ENCODE data around the gene PACSIN3.

PACSIN3 gene

GRCh38 chr11:47148903-47149531, 37.2 kb downstream of the PACSIN3 start:
- in situ Hi-C loops (cut with HindIII; ENCODE audit: low sequenced_read_pairs) = no loop called here
- DNase-seq (ENCODE audit: low read depth) = no peak
- TF ChIP-seq CTCF (IDR thresholded peaks at IDR 0.05; ENCODE audit: low read depth, low read length, missing control alignments) = no peak
- no peak overlapping the region for H3K4me3 ChIP-seq (ENCODE audit: low read depth, low read length)

DNA sequence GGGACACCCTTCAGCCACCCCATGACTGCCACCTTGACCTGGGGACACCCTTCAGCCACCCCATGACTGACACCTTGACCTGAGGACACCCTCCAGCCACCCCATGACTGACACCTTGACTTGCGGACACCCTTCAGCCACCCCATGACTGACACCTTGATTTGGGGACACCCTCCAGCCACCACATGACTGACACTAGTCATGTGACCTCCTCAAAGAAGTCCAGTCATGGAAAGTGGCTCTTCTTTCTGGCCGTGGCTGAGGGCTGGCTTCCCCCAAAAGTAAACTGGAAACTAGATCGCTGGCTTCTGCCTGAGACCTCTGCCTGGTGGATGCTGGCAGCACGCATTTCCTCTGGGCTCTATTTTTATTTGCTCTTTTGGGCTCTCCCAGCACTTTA, 38.0 kb downstream of the PACSIN3 start:
- in situ Hi-C loops (cut with HindIII; ENCODE audit: low sequenced_read_pairs) = no loop called here
- no peak overlapping the region for H3K4me3 ChIP-seq (ENCODE audit: low read depth, low read length)
- no peak for TF ChIP-seq CTCF (IDR thresholded peaks at IDR 0.05; ENCODE audit: low read depth, low read length, missing control alignments)
- no peak for DNase-seq (ENCODE audit: low read depth)

GRCh38 chr11:47147681-47148080, 38.6 kb downstream of the PACSIN3 start:
- no peak for TF ChIP-seq CTCF (IDR thresholded peaks at IDR 0.05; ENCODE audit: low read depth, low read length, missing control alignments)
- DNase-seq (ENCODE audit: low read depth) = no peak
- no peak overlapping the region for H3K4me3 ChIP-seq (ENCODE audit: low read depth, low read length)
- in situ Hi-C loops (cut with HindIII; ENCODE audit: low sequenced_read_pairs) = no loop called here

DNA sequence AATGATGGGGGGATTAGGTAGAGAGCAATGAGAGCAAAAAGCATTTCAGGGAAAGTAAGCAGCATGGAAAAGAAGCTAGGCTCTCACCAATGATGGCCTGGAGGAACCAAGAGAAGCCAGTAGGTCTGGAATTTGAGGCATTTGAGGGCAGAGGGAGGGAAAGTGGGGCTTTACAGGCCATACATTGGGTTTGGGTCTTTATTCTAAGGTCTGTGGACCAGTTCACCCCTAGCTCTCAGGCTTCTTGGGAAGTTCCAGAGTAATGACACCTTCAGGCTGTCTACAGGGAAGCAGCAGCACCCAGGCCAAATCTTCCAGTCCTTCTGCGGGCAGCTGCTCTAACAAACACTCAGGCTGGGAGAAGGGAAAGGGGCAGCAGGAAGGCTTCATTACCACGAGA, 39.0 kb downstream of the PACSIN3 start:
- in situ Hi-C loops (cut with HindIII; ENCODE audit: low sequenced_read_pairs) = no loop called here
- TF ChIP-seq CTCF (IDR thresholded peaks at IDR 0.05; ENCODE audit: low read depth, low read length, missing control alignments) = no peak
- no peak for DNase-seq (ENCODE audit: low read depth)
- no peak overlapping the region for H3K4me3 ChIP-seq (ENCODE audit: low read depth, low read length)

- no peak overlapping the region for H3K4me3 ChIP-seq (ENCODE audit: low read depth, low read length)
- in situ Hi-C loops (cut with HindIII; ENCODE audit: low sequenced_read_pairs) = no loop called here
- DNase-seq (ENCODE audit: low read depth) = no peak
- no peak for TF ChIP-seq CTCF (IDR thresholded peaks at IDR 0.05; ENCODE audit: low read depth, low read length, missing control alignments)
Measured at GRCh38 chr11:47144541-47144940, 41.7 kb downstream of the PACSIN3 start.

- no peak overlapping the region for H3K4me3 ChIP-seq (ENCODE audit: low read depth, low read length)
- no peak for DNase-seq (ENCODE audit: low read depth)
- TF ChIP-seq CTCF (IDR thresholded peaks at IDR 0.05; ENCODE audit: low read depth, low read length, missing control alignments) = no peak
- in situ Hi-C loops (cut with HindIII; ENCODE audit: low sequenced_read_pairs) = no loop called here
Measured at GRCh38 chr11:47143322-47143721, 42.9 kb downstream of the PACSIN3 start.
